Activated T-helper 17 cell treated with anti-CD3 and anti-CD28 coated beads, Interleukin-2, amount 50 U/mL, for 72 hours (primary cell): ENCODE data around the gene LRRC71. TPM values are rescaled to one million over a fixed set of nuclear protein-coding genes. Genes with fewer than 3 reads are reported as not detected.

Experiments
- ATAC-seq: fragments of 150-1000 bp; cut with Tn5 transposase; replicated peaks from 2 replicates; pipeline ENCODE4 v1.10.0; 2021; ENCODE audit warnings: mild to moderate bottlenecking, moderate library complexity
- H3K27ac Mint-ChIP-seq: one replicate; pipeline ENCODE4 v1.8.0; 2022; ENCODE audit warnings: mixed read lengths
- H3K27me3 Mint-ChIP-seq: one replicate; pipeline ENCODE4 v1.8.0; 2022; ENCODE audit warnings: mixed read lengths
- H3K36me3 Mint-ChIP-seq: one replicate; pipeline ENCODE4 v1.8.0; 2022; ENCODE audit warnings: low read depth, mild to moderate bottlenecking, mixed read lengths
- H3K4me1 Mint-ChIP-seq: one replicate; pipeline ENCODE4 v1.8.0; 2022; ENCODE audit warnings: mixed read lengths
- H3K4me3 Mint-ChIP-seq: one replicate; pipeline ENCODE4 v1.8.0; 2022; ENCODE audit warnings: mild to moderate bottlenecking, mixed read lengths
- H3K9me3 Mint-ChIP-seq: one replicate; pipeline ENCODE4 v1.8.0; 2022; ENCODE audit warnings: mixed read lengths
- total RNA-seq, 2 donors: library from RNA; stranded (reverse); gene quantifications; one replicate each; pipeline ENCODE4 v1.2.3, GENCODE V29; 2022

The LRRC71 gene
- total RNA-seq, 2 donors from 2014 or later, result not detected

DNA sequence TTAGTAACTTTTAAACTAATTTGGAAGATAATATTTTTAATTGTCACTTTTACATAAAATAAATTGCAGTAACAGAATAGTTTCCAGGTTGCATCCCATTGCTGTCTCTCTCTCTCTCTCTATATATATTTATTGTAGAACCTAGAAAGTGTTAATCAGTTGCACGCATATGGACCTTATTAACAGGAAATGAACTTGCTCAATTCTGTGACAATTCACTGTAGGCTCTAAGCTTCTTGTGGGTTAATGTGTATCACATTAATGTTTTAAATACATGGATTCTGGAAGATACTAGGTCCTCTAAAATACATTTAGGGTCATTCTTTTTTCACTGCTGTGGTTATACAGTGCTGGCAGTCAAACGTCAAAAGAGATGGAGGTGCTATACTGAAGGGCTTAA is 33.1 kb downstream of the LRRC71 start:
- Mint-ChIP-seq H3K27me3 (no peaks in the 10 kb centered on the region), H3K4me3 (no peak overlapping the region), H3K36me3 (peaks cover 62% of the 10 kb centered on the region), H3K4me1 (no peaks in the 10 kb centered on the region), H3K9me3 (no peaks in the 10 kb centered on the region), H3K27ac (no peak overlapping the region)
- ATAC-seq, result no peak

DNA sequence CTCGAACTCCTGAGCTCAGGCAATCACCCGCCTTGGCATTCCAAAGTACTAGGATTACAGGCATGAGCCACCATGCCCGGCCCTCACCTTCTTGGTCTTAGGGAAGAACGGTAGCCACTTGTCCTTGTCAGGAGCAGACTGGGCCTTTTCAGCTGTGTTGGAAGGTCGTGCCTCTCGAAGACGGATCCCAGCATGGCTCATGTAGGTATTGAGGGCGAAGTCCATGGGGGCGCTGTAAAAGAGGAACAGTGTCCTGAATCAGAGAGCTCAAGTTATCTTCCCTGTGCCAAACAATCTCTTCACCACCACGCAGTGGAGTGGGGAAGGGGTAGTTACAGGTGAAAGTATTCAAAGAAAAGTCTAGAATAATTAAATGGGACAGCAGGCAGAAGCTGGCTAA is 35.9 kb downstream of the LRRC71 start:
- Mint-ChIP-seq H3K4me3 (no peak overlapping the region), H3K9me3 (no peaks in the 10 kb centered on the region), H3K27me3 (no peaks in the 10 kb centered on the region), H3K27ac (no peak overlapping the region), H3K4me1 (peaks cover 5% of the 10 kb centered on the region), H3K36me3 (peaks cover 60% of the 10 kb centered on the region)
- no peak for ATAC-seq

GRCh38 chr1:156957634-156958033 is 37.2 kb downstream of the LRRC71 start:
- Mint-ChIP-seq H3K4me3 (no peak overlapping the region), H3K36me3 (peaks cover 57% of the 10 kb centered on the region), H3K9me3 (no peaks in the 10 kb centered on the region), H3K27me3 (no peaks in the 10 kb centered on the region), H3K27ac (no peak overlapping the region), H3K4me1 (peaks cover 13% of the 10 kb centered on the region)
- ATAC-seq, result no peak

GRCh38 chr1:156958247-156958714 is 37.8 kb downstream of the LRRC71 start:
- no peak for ATAC-seq
- Mint-ChIP-seq H3K27ac (peak overlapping the region; percentile 31), H3K36me3 (peaks cover 57% of the 10 kb centered on the region), H3K4me1 (peaks cover 19% of the 10 kb centered on the region), H3K9me3 (no peaks in the 10 kb centered on the region), H3K27me3 (no peaks in the 10 kb centered on the region), H3K4me3 (no peak overlapping the region)

GRCh38 chr1:156959414-156959813 is 39.0 kb downstream of the LRRC71 start:
- no peak for ATAC-seq
- Mint-ChIP-seq H3K4me3 (no peak overlapping the region), H3K4me1 (peaks cover 30% of the 10 kb centered on the region), H3K27me3 (no peaks in the 10 kb centered on the region), H3K27ac (no peak overlapping the region), H3K36me3 (peaks cover 48% of the 10 kb centered on the region), H3K9me3 (peaks cover 7% of the 10 kb centered on the region)

DNA sequence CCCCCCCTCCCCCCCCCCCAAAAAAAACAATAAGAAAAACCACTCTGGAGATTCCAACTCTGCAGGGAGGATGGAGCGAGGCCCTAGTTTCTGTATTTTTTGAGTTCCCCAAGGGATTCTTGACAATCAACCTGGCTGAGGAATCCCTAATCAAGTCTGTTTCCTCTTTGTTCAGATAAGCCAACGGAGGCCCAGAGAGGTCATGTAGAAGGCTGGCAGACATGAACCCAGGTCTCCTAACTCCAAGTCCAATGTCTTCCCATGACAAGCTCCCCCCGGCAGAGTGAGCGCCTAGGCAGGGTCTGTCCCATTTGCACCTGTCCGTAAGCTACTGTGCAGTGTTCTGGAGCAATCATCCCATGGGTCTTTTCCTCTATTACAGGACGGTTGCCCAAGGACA is 39.5 kb downstream of the LRRC71 start:
- peak overlapping the region; percentile 28 for H3K27ac Mint-ChIP-seq
- H3K36me3 Mint-ChIP-seq, result peaks cover 43% of the 10 kb centered on the region
- H3K4me3 Mint-ChIP-seq, result no peak overlapping the region
- no peak for ATAC-seq
- no peaks in the 10 kb centered on the region for H3K27me3 Mint-ChIP-seq
- peaks cover 31% of the 10 kb centered on the region for H3K4me1 Mint-ChIP-seq
- H3K9me3 Mint-ChIP-seq, result peaks cover 8% of the 10 kb centered on the region

DNA sequence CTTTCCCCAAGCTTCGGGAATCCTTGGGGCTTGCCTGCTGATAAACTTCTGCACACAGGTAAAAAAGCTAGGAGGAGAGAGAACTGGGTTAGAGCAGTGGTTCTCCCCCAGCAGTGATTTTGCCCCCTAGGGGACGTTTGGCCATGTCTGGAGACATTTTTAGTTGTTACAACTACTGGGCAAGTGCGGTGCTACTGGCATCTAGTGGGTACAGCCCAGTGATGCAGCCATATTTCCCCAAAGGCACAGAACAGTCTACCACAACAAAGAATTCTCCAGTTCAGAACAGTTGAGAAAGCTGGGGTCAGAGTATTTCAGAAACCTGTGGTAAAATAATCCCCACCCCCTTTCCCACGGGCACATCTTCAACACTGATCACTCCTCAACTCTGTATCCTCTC is 41.3 kb downstream of the LRRC71 start:
- peak; percentile 56 for ATAC-seq
- H3K4me1 Mint-ChIP-seq, result peaks cover 31% of the 10 kb centered on the region

DNA sequence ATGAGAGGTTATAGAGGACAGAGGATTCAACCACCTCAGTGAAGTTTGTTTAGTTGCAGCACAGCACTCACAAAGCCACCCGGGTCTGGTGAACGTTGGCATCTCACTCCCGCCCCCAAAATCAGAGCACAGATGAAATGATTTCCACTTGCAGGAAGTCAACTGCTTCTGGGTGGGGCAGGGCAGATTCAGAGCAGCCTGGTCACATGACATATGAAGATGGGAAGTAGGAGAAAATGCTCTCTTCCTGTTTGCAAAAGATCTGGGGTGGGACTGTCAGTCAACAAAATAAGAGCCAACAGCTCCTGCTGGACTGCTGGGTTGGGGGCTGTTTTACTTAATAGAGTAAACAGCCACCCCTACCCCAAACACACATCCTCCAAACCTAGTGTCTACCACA is 43.2 kb downstream of the LRRC71 start:
- H3K4me1 Mint-ChIP-seq, result peaks cover 31% of the 10 kb centered on the region
- H3K9me3 Mint-ChIP-seq, result peaks cover 8% of the 10 kb centered on the region
- peak overlapping the region; percentile 87 for H3K27ac Mint-ChIP-seq
- peak; percentile 78 for ATAC-seq
- H3K4me3 Mint-ChIP-seq, result peak overlapping the region; percentile 80
- H3K27me3 Mint-ChIP-seq, result peaks cover 3% of the 10 kb centered on the region
- peaks cover 10% of the 10 kb centered on the region for H3K36me3 Mint-ChIP-seq

More for the DNA sequence above, 41.3 kb downstream of the LRRC71 start:
- Mint-ChIP-seq H3K4me3 (no peak overlapping the region), H3K27ac (peak overlapping the region; percentile 15), H3K27me3 (no peaks in the 10 kb centered on the region), H3K9me3 (peaks cover 8% of the 10 kb centered on the region), H3K36me3 (peaks cover 29% of the 10 kb centered on the region)

- H3K27ac Mint-ChIP-seq, result peak overlapping the region; percentile 87
- peaks cover 29% of the 10 kb centered on the region for H3K4me1 Mint-ChIP-seq
- peak overlapping the region; percentile 80 for H3K4me3 Mint-ChIP-seq
- H3K9me3 Mint-ChIP-seq, result peaks cover 8% of the 10 kb centered on the region
- no peak for ATAC-seq
- peaks cover 3% of the 10 kb centered on the region for H3K27me3 Mint-ChIP-seq
- H3K36me3 Mint-ChIP-seq, result peaks cover 2% of the 10 kb centered on the region
Observed at GRCh38 chr1:156964441-156964840, 44.0 kb downstream of the LRRC71 start.

DNA sequence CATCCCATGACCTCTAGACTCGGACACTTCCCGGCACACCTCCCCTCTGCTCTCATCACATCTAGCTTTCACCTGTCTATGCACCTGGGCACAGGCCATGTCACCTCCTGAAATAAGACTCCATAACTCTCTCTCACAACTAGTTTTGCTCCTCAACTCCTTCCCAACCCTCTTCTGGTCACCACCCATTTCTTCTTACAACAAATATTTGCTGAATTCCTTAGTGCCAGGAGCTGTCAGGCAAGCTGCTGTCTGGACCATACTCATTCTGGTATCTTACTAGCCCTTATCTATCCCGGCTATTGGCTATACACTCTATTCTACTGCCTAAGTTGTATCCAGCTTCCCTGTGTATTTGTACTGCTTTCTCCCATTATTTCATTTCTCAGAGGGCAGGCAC is 49.1 kb downstream of the LRRC71 start:
- ATAC-seq, result no peak
- peaks cover under 1% of the 10 kb centered on the region for H3K4me1 Mint-ChIP-seq
- H3K27me3 Mint-ChIP-seq, result peaks cover 8% of the 10 kb centered on the region
- H3K36me3 Mint-ChIP-seq, result no peaks in the 10 kb centered on the region
- no peak overlapping the region for H3K27ac Mint-ChIP-seq
- H3K4me3 Mint-ChIP-seq, result no peak overlapping the region
- H3K9me3 Mint-ChIP-seq, result no peaks in the 10 kb centered on the region

DNA sequence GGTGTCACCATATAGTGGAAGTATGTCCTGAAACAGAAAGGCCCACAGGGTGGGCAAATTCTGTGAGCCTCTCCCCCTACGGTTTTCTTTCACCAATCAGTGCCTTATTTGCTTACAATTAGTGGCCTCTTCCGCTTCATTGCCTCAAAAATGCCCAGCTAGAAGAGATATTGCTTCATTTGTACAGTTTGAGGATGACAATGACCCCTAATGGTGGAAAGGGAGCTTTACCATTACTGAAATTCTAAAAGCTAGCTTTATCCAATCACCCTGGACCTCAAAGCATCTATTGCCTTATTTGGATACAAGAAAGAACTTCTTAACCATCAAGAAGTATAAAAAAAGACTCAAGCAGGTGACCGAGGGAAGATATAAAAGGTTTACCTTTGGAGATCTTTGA is 49.6 kb downstream of the LRRC71 start:
- Mint-ChIP-seq H3K27ac (no peak overlapping the region), H3K4me1 (no peaks in the 10 kb centered on the region), H3K36me3 (no peaks in the 10 kb centered on the region), H3K4me3 (no peak overlapping the region), H3K27me3 (peaks cover 8% of the 10 kb centered on the region), H3K9me3 (no peaks in the 10 kb centered on the region)
- no peak for ATAC-seq

DNA sequence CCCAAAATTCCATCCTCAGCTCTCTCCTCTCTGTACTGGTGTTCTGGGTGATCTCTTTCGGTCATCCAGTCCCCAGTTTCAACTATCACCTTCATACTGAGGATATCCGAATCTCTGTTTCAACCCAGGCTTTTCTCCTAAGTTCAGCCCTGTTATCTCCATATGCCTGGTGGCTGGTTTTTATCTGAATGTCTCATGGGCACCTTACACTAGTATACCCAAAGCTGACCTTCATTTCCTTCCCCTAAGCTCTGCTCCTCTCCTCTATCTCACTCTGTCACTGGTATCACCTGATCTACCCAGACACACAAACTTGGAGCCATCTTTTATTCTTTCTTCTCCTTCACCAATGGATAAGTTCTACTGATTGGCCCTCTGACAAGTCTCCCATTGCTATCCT is 53.0 kb downstream of the LRRC71 start:
- H3K4me3 Mint-ChIP-seq, result no peak overlapping the region
- H3K27ac Mint-ChIP-seq, result no peak overlapping the region
- no peaks in the 10 kb centered on the region for H3K4me1 Mint-ChIP-seq
- no peaks in the 10 kb centered on the region for H3K9me3 Mint-ChIP-seq
- ATAC-seq, result no peak
- H3K27me3 Mint-ChIP-seq, result peaks cover 20% of the 10 kb centered on the region
- no peaks in the 10 kb centered on the region for H3K36me3 Mint-ChIP-seq

GRCh38 chr1:156975084-156975483 is 54.7 kb downstream of the LRRC71 start:
- no peak overlapping the region for H3K27ac Mint-ChIP-seq
- no peaks in the 10 kb centered on the region for H3K36me3 Mint-ChIP-seq
- no peaks in the 10 kb centered on the region for H3K4me1 Mint-ChIP-seq
- no peak overlapping the region for H3K4me3 Mint-ChIP-seq
- peaks cover 25% of the 10 kb centered on the region for H3K27me3 Mint-ChIP-seq
- no peak for ATAC-seq
- no peaks in the 10 kb centered on the region for H3K9me3 Mint-ChIP-seq

DNA sequence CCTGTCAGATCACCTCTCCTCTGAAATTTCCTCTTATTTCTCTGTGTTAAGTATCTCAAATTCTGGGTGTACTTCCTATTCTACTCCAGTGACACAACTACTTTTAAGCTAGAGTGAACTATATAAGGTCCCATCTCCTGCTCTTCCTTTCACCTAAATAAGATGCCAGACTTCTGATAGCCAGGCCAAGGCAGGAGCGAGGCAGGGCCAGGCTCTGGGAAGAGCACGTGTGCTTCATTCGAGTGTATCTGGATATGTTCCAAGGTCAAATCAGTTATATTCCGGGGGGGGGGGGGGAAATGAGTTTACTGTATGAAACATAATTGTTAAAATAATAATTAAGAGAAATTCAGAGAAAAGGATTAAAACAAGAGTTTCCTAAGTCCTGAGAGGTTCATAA is 60.1 kb downstream of the LRRC71 start:
- no peak overlapping the region for H3K27ac Mint-ChIP-seq
- no peaks in the 10 kb centered on the region for H3K4me1 Mint-ChIP-seq
- ATAC-seq, result no peak
- H3K9me3 Mint-ChIP-seq, result no peaks in the 10 kb centered on the region
- no peaks in the 10 kb centered on the region for H3K36me3 Mint-ChIP-seq
- H3K27me3 Mint-ChIP-seq, result peaks cover 31% of the 10 kb centered on the region
- no peak overlapping the region for H3K4me3 Mint-ChIP-seq
